GM19324 (cell line): ENCODE results near the gene NRXN3.

ENCODE experiments used
- ATAC-seq: cut with Tn5 transposase; IDR thresholded peaks from one replicate; pipeline ENCODE4 v1.9.1; 2021; ENCODE audit warnings: mild to moderate bottlenecking, moderate library complexity; ENCODE audit not compliant: unreplicated experiment, low FRiP score

NRXN3 gene

DNA sequence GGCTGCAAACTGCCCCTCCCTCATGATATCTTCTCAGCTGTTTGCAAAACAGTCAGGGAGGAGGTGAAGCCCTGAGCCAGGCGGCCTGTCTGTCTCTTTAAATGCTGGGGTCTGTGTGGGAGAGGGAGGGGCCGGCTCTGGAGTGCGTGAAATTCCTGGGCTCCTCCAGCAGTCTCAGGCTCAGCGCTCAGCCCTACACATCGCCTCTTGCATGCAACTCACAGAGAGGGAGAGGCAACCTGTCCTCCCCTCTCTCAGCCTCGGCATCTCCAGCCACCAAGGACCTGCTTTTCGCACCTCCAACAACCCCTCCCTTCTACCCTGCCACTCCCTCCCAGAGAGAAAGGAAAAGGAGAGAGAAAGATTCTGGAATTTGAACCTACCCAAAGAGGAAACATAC is at the start of gene NRXN3:
Gene NRXN3, plus strand, starts transcription at position 171 of the 400 bp plus-strand sequence. CDS start 72,721 bp downstream, outside the sequence.
- no peak for ATAC-seq

DNA sequence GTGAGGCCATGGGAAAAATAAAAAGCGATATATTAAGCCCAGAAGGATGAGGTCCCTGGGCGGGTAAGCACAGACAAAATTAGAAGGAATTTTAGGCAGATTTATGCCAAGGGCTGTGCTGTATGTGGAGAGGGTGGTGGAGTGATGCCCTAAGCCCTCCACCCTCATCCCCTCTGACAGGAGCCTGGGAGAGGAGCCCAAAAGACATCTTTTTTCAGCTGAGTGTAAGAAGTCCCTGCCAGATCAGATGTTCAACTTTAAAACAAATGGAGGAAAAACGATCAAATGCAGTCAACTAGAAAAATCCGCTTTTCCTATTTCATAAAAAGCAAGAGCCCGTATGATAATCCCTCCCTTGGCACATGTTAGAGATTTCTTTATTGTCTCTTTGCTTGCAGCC is 47.7 kb upstream of the NRXN3 start:
- ATAC-seq, result no peak

DNA sequence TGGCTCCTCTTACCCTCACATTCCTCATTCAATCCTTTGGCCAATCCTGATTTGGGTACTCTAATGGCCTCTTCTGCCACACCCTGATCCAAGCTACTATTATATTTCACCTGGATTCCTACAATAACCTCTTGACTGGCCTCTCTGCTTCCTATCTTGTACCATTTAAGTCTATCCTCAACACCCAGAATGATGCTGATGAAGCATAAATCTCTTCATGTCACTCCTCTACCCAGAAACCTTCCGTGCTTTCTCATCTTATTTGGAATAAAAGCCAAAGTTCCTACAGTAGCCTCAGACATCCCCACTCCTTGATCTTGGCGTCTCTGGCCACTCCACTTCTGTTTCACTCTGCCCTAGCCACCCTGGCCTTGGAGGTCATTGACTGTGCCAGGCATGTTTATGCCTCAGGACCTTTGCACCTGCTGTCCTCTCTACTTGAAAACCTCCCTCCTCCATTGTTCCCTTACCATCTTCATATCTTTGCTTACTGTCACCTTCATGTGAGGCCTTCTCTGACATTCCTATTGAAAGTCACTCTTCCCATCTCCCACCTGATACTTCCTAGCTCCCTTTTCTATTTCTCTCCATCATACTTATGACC is 46.4 kb upstream of the NRXN3 start:
- no peak for ATAC-seq

DNA sequence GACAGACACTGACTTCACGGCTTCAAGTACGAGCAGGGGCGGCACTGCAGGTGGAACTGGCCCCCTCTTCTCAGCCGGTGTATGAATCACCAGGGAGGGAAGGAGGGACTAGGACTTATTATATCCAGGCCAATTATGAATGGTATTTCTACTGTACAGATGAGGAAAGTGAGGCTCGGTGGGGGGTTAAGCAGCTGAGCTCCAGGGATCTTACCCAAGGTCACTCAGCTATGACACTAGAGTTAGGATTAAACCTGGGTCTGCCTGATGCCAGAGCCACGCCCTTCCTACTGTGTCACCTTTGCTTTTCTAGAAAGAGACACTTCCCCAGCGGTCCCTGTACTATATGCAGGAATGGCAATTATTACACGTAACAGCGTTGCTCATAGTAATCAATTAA is 42.2 kb upstream of the NRXN3 start:
- ATAC-seq, result no peak

DNA sequence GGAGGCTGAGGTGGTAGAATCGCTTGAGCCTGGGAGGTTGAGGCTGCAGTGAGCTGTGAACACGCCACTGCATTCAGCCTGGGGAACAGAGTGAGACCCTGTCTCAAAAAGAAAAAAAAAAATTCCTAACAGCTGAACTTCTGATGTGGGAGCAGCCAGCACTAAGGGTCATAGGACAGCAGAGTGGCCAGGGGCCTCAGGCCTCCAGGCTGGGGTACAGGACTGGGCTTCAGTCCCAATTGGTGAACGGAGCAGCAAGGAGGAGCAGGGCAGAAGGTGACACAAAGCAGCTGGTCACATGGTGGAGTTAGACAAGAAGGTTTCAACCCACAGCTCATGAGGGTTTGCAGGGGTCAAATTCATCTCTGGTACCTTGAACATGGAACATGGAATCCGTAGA is 40.8 kb upstream of the NRXN3 start:
- no peak for ATAC-seq

DNA sequence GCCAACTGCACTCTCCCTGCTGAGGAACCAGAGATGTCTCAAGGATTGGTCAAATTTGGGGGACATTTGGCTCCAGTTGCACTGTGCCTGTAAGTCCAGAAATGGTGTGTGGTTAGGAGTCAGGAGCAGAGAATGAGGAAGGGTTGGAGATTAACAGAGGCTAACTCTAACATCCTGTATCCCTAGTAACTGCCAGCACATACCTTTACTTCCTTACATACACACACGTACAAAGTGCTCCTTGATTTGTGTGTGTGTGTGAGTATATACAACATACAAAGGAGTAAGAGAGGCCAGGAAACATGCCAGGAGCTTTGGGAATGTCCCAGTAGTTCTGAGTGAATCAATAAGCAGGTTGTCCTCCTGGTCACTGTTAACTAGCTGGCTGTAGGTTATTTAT is 39.8 kb upstream of the NRXN3 start:
- ATAC-seq, result no peak

DNA sequence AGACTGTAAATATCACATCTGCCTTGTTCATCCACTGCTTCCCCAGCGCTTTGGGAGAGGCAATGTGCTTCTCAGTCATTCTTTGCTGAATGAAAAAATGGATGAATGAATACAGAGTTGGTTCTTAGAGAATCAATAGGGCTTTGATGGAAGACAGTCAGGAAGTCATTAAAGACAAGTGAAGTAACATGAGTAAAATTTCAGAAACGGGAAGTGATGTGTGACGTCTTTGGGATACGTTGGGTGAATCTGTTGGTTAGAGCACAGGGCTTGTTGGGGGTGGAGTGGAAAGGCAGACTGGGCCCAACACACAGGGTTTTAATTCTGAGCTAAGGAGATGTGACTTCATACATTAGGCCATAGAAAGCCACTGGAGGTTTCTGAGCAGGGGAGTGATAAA is 39.0 kb upstream of the NRXN3 start:
- no peak for ATAC-seq

DNA sequence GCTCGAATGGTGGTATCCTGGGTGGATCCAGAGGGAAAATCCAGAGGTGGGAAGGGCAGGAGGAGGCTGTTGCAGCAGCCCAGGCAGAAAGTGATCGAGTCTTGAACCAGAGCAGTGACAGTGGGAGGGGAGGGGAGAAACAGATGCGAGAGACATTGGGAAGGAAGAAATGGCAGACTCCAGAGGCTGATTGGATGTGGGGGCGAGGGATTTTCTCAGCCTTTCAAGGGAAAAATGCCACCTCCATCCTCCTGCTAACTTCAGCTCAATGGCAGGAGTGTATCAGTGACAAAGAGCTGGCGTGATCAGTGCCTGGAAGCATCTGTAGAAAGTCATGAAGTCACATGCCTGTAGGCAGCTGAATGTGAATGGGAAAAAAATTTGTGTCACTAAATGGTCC is 38.6 kb upstream of the NRXN3 start:
- ATAC-seq, result no peak

DNA sequence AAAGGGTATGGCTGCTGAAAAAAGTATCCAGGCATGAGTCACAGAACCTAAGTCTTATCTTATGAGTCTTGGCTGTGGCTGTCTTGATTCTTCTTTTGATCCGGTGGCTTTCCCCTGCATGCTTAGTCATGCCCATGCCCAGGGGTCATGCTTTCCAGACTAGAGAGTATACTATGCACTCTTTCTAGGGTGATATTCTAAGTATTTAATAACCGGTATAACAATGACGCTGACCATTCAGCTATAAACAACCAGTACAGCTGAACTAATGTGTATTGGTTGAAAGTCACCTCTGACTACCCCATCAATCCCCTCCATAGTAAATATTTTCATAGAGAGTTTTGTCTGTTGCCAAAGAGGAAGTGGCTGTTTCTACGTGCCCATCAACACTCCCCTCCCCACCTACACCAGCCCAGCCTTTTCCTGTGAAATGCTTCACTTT is 34.7 kb upstream of the NRXN3 start:
- no peak for ATAC-seq

DNA sequence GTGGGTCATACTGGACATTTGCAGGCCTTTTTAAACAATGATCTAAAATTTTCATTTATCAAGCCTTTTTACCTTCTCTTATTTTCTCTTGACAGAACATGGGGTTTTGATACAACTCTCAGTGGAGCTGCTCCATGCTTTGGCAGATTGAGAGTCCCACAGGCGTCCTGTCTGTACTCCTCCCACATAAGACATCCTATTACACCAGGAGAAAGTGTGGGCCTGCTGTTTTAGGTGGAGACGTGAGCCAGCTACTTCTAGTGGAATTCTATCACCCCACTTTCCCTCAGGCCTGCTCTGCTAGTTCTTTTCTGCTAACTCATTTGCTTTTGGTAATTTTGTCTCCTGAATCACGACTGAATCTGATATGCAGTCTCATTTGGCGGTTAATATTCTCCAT is 33.5 kb upstream of the NRXN3 start:
- no peak for ATAC-seq

DNA sequence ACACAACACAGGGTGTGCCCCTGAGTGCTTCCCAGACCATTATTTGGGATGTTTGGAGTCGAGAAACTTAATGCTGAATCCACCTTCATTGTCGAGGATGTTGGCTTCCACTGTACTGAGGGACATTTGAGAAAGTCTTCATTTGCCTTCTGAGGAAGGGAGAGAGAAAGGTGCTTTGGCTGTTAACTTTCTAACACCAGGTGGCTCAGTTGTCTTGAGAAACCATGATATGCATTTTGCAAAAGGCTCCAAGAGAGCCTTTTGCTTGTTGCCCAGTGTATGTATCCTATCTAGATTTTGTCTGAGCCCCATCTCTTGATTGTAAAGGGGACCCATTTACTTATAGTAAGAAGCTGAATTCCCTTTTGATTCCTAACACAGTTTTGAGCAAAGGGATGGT is 28.6 kb upstream of the NRXN3 start:
- no peak for ATAC-seq

DNA sequence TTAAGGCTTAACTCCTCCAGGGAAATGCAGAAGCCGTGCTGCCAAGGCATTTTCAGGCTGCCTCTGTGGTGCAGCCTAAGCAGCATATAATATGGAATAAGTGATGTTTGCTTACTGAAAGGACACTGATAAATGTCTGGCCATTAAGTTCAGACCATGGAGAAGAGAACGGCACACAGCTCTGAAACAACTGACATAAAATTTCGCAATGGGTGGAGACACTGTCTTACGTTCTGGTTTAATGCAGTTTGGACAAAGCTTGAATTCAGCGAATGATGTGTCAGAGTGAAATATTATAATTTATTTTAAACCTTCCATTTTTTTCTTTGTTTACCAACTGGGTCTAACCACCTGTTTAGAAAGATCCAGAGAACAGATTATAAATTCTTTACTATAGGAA is 27.2 kb upstream of the NRXN3 start:
- ATAC-seq, result no peak

DNA sequence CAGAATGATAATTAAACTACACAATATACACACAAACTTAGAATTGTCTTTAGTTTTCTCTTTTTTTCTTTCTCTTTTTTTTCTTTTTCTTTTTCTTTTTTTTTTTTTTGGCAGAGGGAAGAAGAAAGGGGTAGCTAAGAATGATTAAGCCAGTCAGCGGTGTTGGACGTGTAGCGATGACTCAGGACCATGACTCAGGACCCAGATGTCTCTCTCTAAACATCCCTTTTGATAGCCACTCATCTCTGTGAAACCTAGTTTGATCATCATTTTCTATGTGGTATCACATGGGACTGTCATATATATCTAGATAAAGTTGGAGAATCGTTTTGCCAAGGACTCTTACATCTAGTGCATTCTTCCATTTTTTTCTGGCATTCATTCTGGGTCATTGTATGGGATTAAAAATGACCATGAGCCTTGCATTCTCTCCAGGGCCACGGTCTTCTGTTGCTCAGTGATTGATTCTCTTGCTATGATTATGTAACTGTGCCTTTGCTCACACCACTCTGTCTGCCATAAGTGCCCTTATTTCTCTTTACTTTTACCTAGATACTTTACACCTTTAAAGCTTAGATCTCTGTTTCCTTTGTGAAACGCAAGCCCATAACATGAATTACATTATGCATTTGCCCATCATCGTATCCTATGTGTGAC is 26.6 kb upstream of the NRXN3 start:
- ATAC-seq, result no peak

DNA sequence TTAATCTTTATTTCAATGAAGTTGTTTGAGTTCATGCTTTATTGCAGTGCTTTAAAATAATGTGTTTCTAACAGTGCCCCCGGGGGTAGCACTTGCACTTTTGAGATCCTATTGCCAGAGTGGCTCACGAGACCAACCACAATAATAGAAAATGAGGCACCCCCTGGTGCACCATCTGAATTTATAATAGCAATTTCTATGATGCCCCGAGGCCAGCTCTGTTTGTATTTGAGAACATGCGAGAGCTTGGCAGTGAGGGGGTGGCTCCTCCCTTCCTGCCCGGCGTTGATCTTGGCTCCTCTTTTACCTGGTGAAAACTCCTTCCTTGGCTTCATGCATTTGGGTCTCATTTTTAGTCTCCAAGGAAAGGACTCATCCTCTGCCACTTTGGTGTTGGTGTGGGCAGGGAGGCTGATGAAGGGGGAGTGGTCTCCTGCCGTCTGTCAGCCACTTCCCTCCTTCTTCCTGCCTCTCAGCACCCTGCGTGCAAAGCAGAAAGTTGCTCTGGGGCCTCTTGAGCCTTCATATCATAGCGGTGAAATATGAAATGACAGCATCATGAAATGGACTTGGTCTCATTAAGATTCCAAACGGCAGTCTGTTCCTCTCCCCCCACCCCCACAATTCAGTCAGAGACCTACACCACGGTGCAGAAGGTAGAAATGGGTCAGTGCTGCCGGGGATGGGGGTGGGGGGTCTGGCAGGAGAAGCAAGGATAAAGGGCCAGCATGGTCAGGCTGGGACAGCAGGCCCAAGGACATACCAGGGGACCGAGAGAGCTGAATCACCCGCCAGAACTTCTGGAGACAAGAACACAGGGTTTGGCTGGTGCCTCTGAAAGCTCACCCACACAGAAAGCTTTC is 17.7 kb upstream of the NRXN3 start:
- ATAC-seq, result no peak

DNA sequence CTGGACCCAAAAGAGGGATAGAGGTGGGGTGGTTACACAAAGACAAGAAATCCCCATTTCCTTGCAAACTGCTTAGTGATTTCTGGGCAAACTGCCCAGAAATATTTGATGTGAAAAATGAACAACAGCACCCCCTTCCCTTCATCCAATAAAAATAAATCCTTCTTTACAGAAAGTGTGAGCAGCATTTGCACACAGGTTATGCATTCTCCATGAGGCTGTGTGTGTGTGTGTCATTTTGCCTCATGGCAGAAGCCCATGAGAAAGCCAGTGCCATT is 17.2 kb upstream of the NRXN3 start:
- ATAC-seq, result no peak

DNA sequence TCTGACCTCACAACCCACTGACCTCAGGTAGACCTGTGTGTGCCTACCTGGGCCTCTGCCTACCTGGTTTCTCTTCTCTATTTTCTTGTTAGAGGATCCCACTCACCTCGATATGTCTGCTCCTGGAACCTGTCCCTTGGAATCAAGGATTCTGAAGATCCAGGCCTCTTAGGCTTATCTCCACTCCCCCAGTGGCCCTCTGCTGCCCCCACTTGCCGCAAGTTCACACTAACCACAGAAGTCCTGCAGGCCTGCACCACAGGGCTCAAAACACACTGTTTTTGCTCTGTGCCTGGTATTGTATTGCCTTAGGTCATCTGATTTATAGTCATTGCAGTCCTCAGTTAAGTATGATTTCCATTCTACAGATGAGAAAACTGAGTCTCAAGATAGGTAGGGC is 15.3 kb upstream of the NRXN3 start:
- no peak for ATAC-seq

DNA sequence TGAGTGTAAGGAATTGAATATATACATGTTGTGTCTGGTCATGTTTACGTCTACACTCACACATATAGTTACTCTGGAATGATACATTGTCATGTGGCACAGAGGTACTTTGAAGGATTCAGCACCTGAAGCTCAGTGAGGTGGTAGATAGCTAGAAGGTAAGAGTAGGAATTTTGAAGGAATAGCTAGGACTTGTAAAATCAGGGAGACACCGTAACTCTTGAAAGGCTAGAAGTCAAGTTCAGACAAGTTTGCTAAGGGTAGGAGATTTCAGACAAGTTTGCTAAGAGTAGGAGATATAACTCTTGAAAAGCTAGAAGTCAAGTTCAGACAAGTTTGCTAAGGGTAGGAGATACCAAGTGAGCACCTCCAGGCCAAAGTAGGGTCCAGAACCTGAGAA is 14.0 kb upstream of the NRXN3 start:
- no peak for ATAC-seq

DNA sequence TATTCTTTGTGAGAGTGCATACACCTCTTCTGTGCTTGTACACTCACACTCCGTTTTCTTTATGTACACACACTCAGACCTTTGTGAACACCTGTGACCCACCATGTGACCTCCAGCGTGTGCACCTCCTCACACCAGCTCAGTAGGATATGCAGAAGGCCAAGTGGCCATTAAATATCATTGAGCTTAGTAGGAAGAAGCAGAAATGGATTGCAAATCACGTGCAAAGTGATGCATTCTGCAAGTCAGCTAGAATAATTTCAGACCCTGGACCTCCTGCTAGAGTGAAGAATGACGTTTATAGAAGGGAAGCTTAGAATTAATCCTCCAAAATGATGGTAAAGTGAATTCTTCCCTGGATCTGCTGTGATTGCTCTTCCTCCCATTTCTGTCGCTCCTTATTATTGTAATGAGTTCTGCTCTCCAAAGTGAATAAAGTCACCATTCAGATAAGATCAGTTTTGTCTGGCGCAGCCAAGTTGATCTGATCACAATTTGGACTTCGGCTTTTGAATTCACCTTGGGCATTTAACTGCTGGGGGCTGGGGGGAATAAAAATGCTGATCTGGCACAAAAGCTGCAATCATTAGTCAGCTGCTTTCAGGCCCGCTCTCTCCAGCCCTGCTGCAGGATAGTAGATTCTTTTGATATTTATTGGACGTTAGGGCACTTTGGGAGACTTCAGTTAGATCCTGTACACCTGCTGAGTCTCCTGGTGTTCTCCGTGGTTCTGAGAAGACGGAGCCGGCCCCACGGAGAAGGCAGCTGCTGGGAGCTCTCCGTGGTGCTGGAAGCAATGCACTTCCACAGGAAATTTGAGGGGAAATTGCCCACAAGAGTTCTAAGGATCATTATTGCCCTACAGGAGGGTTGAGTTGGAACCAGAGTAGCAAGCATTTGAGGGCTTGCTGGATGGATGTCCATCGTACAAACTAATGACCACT is 12.4 kb upstream of the NRXN3 start:
- no peak for ATAC-seq

DNA sequence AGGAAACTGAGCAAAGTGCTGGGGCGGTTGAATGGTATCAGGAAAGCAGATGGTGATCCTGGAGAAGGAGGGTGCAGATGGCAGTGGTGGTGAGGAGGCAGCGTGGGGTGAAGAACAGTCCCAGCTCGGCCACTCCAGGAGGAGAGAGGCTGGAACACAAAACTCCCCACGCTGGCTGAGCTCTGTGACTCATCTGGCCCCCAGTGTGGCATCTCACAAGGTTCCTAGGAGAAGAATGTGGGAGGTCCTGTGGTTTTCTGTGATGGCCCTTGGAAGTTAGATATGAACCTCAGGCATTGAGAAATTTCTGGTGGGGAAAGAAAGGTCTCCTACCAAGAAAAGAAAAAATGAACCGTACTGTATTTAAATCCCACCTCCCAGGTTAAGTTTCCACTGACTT is 8.0 kb upstream of the NRXN3 start:
- no peak for ATAC-seq

DNA sequence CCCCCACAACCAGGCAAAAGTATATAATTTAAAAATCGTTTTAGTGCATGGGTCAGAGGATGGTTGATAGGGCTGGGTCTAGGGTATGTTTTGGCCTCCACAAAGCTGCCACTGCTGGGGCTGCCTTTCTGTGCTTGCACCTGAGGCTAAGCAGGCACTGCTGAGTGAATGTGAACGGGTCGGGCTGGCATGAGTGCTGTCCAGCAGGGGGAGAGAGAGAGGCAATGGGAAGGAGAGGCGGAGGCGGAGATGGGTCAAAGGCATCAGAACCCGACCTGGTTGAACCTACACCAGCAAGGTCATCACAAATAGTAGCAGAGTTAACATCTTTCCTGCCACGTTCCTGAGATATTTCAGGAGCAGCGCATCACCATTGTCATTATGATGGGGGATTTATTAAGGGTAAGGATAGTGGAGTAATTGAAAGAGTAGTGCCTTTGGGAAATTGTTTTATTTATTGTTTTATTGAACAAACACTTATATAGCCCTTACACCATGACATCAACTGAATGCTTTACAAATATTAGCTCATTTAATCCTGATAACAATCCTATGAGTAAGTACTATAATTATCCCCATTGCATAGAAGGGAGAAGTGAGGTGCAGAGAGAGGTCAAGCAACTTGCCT is 5.8 kb upstream of the NRXN3 start:
- ATAC-seq, result peak; percentile 61
